GM23248 (cell line): ENCODE data around the gene CFAP299.

ENCODE experiments used
- EZH2 ChIP-seq: fragments of 200-600 bp; sonication (generic); IDR thresholded peaks from 2 replicates; pipeline ENCODE4 v1.6.1; 2018; ENCODE audit warnings: antibody characterized with exemption, mild to moderate bottlenecking; ENCODE audit not compliant: insufficient read depth, poor library complexity, severe bottlenecking
- EZH2phosphoT487 ChIP-seq: fragments of 200-600 bp; sonication (generic); IDR thresholded peaks from 2 replicates; pipeline ENCODE4 v1.6.1; 2018; ENCODE audit warnings: antibody characterized with exemption, moderate library complexity, mild to moderate bottlenecking, low read depth; ENCODE audit not compliant: insufficient read depth

DNA sequence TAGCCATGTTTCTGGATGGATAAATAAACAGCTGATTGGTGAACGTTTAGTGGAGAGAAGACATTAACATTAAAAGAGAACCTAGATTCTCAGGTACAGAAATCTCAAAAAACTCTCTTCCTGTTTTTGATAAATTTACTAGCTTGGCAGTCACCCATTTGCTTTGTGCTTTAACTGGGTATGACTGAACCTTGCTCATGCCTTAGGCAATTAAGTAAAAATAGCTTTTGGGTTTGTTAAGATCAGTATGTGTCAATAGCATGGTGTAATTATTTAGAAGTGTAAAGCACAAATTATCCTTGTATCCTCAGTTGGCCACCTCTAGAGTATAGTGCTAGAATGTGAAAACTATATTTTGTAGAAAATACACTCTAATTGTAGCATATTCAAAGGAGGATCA is 200.0 kb downstream of the CFAP299 start:
- no peak for TF ChIP-seq EZH2phosphoT487
- no peak for TF ChIP-seq EZH2
